HG03558 (cell line): ENCODE data around the gene FAS.

Experiments
- ATAC-seq: cut with Tn5 transposase; IDR thresholded peaks from one replicate; pipeline ENCODE4 v1.9.1; 2021; ENCODE audit warnings: moderate number of reproducible peaks; ENCODE audit not compliant: unreplicated experiment; ENCODE audit errors: extremely low read depth

Gene FAS

DNA sequence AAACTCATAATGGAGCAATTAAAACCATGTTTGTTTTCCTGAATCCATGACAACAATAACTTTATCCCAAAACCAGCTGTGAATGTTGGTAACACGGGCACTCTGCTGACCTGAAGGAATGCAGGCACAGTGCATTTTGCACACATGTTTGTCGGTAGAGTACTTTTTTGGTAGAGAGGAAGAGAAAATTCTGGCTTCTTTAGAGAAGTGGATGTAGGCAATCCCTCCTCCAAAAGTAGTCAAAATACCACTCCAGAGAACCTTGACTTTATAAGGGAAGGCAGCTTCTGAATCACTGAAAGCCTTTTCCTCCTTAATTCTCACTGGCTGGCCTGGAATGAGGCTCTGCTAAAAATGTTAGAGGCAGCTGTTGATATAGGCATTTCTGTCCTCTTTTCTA lies 22.2 kb upstream of the FAS start:
- no peak for ATAC-seq

DNA sequence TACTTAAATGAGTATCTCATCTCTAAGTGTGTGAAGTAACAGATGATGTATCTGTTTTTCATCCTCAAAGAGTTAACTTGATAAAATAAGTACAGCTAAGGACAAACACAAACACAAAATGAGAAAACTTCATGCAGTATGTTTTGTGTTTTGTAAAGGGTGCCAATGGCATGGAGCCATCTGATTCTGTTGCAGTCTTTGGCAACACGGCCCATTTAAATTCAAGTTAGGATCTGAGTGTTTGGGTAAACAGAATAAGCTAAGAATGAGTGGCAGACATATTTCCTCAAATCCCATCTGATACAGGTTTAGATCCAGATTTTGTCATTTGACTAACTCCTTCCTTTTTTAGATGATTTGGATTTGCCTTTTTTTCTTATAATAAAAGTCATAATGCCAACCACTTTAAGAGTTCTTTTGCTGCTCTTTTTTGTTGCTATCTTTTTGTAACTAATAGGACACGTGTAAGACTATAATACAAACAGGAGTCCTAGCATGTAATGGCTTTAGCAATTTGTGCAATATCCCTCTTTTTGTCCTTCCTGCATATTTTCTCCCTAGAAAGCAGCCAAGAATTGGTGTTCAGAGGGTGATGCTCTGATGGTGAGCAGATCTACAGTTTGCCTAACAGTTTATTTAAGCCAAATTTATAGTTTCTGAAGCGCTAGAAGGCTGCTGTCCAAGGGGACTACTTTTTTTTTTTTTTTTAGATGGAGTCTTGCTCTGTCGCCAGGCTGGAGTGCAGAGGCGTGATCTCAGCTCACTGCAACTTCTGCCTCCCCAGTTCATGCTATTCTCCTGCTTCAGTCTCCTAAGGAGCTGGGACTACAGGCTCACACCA lies 19.2 kb upstream of the FAS start:
- no peak for ATAC-seq

DNA sequence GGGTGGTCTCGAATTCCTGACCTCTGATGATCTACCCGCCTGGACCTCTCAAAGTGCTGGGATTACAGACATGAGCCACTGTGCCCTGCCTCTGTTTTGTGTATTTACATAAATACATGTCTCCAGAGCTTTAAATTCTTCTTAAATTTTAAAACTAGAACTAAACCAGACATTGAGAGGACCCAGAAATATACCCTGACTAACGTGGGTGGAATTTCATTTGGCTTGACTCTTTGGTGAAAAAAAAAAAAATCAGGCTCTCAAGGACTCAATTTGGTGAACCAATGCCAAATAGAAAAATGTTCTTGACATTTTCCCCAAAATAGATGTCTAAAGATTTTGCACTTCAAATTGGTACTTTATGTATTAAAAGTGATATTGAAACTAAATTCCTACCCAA lies 16.6 kb upstream of the FAS start:
- ATAC-seq = no peak

DNA sequence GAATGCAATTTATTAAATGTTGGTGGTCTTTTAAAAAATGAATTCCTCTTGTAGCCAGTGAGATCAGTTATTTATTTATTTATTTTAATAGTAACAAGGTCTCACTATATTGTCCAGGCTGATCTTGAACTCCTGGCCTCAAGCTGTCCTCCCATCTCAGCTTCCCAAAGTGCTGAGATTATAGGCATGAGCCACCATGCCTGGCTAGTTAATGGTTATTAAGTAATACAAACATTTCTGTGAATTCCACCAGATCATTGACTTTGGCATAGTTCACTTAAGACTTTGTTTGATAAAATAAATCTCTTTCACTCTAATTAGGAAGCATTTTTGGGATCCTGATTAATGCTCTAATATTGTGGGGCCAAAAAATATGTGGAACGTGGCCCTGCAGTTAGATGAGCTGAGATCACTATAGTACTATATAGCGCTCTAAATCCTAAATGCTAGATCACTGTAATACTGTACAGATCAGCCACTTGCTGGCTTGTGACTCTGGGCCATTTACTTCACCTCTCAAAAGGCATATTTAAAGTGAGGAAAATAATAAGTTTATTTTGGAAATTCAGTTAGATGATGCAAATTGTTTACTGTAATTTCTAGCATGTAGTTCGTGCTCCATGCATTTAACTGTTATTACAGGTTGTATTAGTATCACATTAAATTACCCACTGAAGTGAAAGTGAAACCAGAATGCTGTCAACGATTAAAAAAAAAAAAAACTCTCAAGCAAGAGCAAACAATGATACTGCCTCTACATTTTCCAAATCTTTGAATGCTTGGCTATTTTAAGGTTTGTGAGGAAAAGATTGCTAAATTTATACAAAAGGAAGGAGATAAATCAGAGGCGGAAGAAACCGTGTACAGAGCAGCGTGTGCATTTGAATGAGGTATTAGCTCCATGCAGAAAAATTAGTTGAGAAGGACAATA lies 15.9 kb upstream of the FAS start:
- no peak for ATAC-seq

DNA sequence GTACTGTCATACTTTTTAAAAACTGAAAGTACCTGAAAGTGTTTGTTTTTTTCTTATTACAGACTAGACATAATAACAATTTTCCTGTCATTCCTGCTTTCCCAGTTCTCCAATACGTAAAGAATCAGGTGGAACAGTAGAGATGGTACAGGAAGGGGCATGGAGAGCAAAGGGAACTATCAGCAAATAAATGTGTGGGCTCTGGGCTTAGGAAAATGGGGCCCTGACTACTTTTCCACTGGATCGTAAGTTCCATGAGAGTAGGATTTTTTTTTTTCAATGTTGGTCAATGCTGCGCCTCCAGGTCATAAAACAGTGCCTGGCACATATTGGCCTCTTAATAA lies 15.2 kb upstream of the FAS start:
- no peak for ATAC-seq

GRCh38 chr10:88978463-88978862 lies 12.1 kb upstream of the FAS start:
- ATAC-seq = no peak

DNA sequence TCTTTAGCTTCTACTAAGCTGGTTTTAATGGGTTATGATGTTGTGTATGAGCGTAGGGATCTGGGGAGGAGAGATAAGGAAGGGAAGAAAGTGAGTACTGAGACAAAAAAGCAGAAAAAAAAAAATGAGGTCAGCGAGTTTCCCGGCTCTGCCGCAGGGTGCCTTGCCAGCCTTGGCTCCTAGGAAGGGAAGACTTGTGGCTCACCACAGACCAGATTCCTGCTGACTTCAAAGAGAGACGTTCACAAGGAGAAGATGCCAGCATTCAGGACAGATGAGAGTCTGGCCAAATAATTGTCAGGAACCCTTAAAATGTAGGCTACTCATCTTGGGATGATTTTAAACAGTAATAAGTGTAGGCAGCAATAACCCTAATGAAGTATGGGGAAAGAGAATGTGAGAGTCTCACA lies 11.4 kb upstream of the FAS start:
- ATAC-seq = no peak

DNA sequence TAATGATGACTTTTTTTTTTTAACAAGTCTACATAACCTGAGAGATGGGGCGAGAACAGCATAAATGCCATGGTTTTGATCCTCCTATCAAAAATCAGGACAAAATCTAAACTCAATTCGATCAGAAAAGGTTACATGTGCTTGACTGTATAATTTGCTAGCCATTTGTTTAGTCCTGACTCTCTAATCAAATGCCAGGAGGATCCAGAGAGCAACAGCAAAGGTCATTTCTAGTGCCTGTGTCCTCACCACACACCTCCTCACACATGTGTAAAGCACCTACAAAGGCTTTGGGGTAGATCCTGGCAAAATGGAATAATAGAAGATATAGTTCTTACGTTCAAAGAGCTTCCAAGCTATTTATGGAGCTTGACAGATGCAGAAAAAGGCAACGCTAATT lies 11.0 kb upstream of the FAS start:
- ATAC-seq = no peak

DNA sequence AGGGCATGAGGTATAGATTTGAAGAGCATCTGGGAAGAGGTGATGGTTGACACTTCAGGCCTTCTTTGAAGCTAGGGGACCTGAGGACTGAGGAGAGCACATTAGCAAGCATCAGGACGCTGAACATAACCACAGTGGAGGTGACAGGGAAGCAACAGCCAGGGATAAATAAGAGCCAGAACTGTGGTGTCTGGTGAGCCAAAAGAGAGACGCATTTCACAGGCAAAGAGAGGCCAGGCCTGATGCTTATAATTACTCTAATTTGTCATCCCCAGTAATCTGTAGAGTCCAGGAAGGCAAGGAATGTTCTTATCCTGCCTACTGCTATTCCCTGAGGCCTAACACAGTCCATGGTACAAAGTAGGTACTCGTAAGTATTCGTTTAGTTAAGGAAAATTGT lies 10.4 kb upstream of the FAS start:
- no peak for ATAC-seq

DNA sequence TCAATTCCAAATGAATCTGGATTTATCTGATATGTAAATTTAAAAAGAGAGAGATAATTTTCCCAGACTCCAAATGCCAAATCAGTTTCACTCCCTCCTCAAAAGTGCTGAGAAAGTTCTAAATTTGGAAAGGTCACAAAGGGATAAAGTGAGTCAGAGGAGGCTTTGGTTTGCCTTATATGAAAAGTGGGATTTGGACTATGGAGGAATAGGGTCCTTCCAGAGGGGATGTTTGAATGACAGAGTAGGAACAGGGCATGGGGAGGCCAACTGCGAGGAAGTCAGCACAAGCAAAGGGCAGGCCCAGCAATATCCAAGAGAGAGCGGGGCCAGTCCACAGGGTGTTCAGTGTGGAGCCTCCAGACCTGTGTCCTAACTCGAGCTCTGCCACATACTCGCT lies 9.8 kb upstream of the FAS start:
- no peak for ATAC-seq

DNA sequence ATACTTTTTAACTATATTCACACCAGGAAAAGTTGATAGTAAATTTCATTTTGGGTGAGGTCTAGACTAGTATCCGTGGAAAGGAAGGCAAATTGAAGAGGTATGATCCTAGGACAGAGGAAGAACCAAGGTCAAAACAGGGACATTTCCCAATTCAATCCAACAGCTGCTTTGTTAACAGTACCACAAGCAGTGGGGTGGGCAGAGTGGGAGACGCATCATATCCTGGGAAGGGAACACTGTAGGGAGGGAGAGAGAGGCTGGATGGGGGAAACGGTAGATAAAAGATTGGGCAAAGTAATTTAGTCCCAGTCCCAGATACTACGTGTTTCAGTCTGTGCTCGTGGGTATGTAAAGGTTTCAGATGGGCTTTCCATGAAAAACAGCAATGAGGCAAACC lies 9.2 kb upstream of the FAS start:
- no peak for ATAC-seq

GRCh38 chr10:88982366-88982765 lies 8.2 kb upstream of the FAS start:
- no peak for ATAC-seq

DNA sequence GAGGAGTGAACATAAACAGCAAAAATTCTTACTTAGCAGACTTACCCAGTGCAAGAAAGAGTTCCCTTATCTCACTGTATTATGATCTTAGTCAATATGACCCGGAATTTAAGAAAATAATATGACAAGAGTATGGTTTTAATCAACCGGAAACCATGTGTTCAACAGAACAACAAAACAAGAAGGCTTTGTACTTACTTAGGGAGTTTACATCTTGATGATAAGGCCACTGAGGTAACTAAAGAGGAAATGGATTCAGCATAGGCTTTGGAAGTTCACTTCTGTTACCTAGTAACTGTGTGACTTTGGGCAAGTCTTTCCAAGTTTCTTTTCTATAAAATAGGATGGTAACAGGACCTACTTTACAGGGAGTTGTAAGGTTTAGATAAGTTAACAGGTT lies 7.4 kb upstream of the FAS start:
- no peak for ATAC-seq

GRCh38 chr10:88983939-88984338 lies 6.7 kb upstream of the FAS start:
- no peak for ATAC-seq

DNA sequence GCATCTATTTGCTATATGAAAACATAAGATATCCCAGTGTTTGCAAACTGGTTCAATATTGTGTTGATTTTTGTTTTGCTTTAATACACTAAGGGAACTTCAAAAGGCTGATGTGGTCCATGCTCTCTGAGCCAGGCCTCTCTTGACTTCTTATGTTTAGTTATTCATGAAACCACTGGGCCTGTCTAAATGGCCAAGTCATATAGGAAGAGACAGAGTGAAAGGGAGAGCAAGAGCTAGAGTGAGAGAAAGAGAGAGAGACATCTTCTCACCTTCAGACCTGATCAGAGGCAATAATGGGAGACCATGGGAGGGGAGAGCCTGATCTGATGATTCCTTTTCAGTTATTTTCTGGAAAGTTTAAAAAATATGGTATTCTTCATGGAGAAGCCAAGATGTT lies 6.1 kb upstream of the FAS start:
- ATAC-seq = no peak

DNA sequence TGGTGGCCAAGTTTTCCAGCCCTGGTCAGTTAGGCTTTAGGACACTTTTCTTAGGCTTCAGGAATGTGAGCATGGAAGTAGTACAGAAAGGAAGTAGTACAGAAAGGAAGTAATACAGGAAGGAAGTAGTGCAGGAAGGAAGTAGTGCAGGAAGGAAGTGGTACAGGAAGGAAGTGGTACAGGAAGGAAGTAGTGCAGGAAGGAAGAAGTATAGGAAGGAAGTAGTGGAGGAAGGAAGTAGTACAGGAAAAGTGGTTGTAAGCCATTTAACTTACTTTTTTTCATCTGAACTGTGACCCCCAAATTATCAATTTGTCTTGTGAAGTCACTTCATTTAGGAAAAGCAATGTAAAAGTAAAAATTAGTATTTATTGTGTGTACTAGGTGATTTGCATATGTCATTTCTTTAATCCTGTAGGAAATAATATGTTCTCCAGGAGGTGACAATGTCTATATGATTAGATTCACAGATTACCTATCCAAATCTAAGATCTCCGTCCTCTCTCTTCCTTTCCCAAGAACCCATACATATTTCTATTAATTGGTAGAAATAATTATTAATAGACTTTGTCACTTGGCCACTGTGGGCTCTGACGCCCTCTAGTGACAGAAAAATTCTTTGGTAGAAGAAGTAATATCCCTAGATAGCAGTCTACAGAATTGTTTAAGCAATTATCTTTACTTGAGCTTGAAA lies 3.9 kb upstream of the FAS start:
- no peak for ATAC-seq

- ATAC-seq = no peak
Observed at GRCh38 chr10:88987243-88987725, 3.3 kb upstream of the FAS start.

DNA sequence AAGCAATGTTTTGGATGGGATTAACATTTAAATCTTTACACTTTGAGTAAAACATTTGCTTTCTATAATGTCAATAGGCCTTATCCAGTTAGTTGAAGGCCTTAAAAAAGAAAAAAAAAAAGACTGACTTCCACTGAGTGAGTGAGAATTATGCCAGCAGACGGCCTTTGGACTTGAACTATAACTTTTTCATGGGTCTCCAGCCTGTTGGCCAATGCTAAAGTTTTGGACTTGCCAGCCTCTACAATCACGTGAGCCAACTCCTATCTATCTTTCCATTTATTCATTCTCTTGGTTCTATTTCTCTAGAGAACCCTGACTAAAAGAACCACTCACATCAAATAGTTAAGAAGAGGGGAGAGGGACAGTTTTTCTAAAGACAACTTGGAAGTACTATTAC lies 2.8 kb upstream of the FAS start:
- ATAC-seq = no peak

DNA sequence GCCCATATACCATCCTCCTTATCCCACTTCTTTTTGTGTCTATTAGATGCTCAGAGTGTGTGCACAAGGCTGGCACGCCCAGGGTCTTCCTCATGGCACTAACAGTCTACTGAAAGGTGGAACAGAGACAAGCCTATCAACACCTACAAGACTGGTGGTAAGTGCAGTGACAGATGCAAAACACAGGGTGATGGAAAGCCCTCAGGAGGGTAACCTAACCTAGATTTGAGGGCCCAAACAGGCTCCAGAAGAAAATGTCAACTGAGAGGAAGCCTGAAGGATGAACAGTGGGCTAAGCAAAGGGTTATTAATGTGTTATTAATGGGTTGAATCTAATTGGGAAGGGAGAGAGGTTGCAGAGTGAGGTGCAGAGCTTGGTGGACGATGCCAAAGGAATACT lies 1.2 kb upstream of the FAS start:
- ATAC-seq = no peak

GRCh38 chr10:88989824-88990383 lies 694 bp upstream of the FAS start:
- no peak for ATAC-seq
